ENCODE data around the gene HMX2.

Gene HMX2

DNA sequence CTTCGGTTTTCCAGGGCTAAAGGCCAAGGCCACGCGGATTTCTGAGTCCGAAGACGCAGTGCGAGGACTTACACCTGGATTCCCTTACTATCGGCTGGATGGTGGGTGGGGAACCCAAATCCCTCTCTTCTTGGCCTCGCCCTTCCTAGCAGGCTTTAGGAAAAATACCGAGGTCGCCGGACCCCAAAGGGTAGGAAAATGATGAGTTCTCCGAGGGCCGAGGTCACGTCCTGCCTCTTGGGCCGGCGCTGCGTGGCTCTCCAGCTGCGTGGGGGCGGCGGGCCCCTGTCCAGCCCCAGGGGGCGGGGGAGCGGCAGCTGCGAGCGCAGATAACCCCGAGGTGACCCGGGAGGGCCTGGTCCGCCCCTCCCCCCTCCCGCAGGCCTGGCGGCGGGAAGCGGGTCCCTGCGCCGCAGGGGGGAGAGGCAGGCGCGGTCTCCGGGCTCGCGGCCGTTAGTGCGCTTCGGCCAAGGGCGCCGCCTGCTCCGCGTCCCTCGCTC lies 13.0 kb upstream of the HMX2 start:
- Mint-ChIP-seq H3K4me1 (peaks cover 51% of the 10 kb centered on the region), H3K9me3 (no peaks in the 10 kb centered on the region), H3K27me3 (peaks cover 85% of the 10 kb centered on the region), H3K27ac (peak overlapping the region in 1 of 2 donors; percentile 33), H3K4me3 (peak overlapping the region; percentile 71 to 75)
- ATAC-seq, result no peak
- no peak for DNase-seq

DNA sequence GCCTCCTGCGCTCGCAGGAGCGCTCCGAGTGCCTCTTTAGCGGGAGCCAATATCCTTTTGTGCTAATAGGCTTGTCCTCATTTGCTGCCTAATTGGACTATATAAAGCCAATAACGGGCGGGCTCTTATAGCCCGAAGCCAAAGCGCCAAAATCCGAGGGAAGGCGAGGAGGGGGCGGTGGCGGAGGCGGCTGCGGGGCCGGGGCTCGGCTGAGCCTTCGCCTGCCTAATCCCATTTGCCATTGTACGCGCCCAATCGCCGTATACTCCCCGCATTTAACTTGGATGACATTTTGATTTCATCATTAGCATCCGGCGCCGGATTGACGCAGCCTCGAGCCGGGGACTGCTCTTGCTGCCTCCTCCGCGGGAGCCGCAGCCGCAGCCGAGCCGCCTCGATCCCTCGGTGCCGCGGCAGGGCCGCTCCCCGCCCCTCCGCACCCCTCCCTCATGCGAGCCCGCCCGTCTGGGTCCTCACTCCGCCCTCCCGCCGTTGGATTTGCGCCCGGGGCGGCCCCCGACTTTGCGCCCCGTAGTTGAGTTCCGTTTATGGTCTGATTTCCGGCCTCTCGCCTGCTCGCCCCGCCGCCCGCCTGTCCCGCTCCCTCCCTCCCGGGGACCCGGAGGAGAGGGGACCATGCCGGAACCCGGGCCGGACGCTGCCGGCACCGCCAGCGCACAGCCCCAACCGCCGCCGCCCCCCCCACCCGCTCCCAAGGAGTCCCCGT lies 12.4 kb upstream of the HMX2 start, which contains the start of gene HMX3:
TSS of gene HMX3 (plus strand) at position 556 of the 727 bp plus-strand sequence. CDS start at position 637, 81 bp downstream.
- H3K4me3 Mint-ChIP-seq, result peak within 1 kb of the TSS; percentile 80 to 87
- no peaks in the 10 kb centered on the region for H3K9me3 Mint-ChIP-seq
- peak; percentile 62 for ATAC-seq
- H3K27me3 Mint-ChIP-seq, result peaks cover 85% of the 10 kb centered on the region
- H3K4me1 Mint-ChIP-seq, result peaks cover 57% of the 10 kb centered on the region
- peak within 1 kb of the TSS; percentile 42 to 52 for H3K27ac Mint-ChIP-seq
- peak; percentile 60 to 63 for DNase-seq

DNA sequence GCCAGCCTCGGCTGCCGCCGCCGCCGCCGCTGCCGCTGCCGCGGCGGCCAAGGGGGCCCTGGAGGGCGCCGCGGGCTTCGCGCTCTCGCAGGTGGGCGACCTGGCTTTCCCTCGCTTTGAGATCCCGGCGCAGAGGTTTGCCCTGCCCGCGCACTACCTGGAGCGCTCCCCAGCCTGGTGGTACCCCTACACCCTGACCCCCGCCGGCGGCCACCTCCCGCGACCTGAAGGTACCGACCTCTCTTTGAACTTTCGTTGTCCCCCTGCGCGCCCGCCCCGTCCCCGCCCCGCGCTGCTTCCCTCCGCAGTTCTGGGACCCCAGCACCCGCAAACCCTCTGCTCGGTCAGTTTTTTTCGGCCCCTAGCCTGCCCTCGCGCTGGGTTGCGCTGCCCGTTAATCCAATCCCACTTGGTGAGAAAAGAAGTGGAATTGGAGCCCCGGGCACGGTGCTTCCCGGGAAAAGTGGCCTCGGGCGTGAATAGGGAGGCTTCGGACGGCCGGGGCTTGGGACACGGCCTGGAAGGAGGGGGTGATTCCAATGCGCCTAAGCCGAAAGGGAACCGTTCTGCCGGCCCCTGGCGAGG lies 11.6 kb upstream of the HMX2 start:
- peaks cover 59% of the 10 kb centered on the region for H3K4me1 Mint-ChIP-seq
- peak overlapping the region; percentile 80 to 87 for H3K4me3 Mint-ChIP-seq
- peak; percentile 10 for ATAC-seq
- no peaks in the 10 kb centered on the region for H3K9me3 Mint-ChIP-seq
- H3K27me3 Mint-ChIP-seq, result peaks cover 85% of the 10 kb centered on the region
- H3K27ac Mint-ChIP-seq, result no peak overlapping the region
- DNase-seq, result peak; percentile 19 to 24

DNA sequence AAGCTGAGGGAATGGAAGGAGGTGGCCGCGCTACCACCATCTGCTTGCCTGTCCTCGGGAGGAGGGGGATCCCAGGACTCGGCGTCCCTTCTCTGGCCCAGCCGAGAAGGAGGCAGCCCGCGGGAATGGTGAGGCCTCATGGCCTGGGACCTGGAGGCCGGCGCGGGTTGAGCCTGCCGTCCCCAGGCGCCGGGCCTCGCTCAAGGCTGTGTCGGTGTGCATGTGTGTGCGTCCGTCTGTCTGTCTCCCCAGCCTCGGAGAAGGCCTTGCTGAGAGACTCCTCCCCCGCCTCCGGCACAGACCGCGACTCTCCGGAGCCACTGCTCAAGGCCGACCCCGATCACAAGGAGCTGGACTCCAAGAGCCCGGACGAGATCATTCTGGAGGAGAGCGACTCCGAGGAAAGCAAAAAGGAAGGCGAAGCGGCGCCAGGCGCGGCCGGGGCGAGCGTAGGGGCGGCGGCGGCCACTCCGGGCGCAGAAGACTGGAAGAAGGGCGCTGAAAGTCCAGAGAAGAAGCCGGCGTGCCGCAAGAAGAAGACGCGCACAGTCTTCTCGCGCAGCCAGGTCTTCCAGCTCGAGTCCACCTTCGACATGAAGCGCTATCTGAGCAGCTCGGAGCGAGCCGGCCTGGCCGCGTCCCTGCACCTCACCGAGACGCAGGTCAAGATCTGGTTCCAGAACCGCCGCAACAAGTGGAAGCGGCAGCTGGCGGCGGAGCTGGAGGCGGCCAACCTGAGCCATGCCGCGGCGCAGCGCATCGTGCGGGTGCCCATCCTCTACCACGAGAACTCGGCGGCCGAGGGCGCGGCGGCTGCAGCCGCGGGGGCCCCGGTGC lies 10.9 kb upstream of the HMX2 start:
- no peak overlapping the region for H3K27ac Mint-ChIP-seq
- ATAC-seq, result peak; percentile 50
- peak; percentile 51 to 52 for DNase-seq
- peak overlapping the region; percentile 80 to 87 for H3K4me3 Mint-ChIP-seq
- H3K9me3 Mint-ChIP-seq, result no peaks in the 10 kb centered on the region
- H3K4me1 Mint-ChIP-seq, result peaks cover 67% of the 10 kb centered on the region
- peaks cover 85% of the 10 kb centered on the region for H3K27me3 Mint-ChIP-seq

DNA sequence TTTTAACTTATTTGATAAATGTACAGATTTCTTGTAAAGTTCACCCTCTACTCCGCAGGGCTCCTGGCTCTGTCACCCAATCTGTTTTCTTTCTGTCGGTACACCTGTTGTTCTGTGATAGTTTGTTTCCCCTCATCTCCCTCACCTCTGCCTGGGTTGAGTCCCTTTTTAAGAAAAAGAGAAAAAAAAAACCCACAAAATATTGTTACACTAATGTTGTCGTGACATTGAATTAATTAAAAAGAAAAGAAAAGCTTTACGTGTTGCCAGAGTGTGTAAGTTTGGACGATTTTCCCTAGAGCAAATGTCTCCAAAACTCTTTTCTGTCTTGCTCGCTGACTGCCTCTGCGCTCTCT lies 8.8 kb upstream of the HMX2 start:
- Mint-ChIP-seq H3K27ac (no peak overlapping the region), H3K4me1 (peaks cover 71% of the 10 kb centered on the region), H3K4me3 (peak overlapping the region; percentile 42 to 78), H3K27me3 (peaks cover 85% of the 10 kb centered on the region), H3K9me3 (no peaks in the 10 kb centered on the region)
- DNase-seq, result no peak
- no peak for ATAC-seq

DNA sequence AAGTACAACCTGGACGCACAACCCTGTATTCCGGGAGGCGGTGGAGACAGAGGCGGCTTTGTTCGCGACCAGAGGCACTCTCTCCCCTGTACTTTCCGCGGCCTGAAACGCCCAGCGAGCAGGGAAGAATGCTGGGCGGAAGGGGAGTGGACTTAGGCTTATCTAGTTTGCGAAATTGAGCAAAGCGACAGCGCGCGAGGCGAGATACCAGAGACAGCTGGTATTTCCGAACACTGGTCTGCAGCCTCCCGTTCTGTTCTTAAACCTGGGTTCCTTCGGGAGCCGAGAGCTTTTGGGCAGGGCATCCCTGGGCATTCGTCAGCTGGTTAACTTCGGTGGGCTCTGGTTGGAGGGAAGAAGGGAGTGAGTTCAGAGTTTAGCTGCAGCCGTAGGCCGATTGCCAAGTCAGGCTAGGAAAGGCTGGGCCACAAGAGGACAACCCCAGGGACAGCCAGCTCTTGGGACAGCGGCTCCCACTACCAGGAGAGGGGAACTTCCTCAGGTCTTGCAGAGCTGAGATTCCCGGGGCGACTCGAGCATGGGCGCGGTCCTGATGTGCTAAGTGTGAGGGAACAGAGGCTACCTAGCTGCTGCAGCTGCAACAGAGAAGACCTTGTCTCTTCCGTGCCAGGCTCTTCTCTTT lies 8.3 kb upstream of the HMX2 start:
- peak overlapping the region; percentile 42 to 78 for H3K4me3 Mint-ChIP-seq
- peaks cover 85% of the 10 kb centered on the region for H3K27me3 Mint-ChIP-seq
- H3K27ac Mint-ChIP-seq, result peak overlapping the region in 1 of 2 donors; percentile 37

DNA sequence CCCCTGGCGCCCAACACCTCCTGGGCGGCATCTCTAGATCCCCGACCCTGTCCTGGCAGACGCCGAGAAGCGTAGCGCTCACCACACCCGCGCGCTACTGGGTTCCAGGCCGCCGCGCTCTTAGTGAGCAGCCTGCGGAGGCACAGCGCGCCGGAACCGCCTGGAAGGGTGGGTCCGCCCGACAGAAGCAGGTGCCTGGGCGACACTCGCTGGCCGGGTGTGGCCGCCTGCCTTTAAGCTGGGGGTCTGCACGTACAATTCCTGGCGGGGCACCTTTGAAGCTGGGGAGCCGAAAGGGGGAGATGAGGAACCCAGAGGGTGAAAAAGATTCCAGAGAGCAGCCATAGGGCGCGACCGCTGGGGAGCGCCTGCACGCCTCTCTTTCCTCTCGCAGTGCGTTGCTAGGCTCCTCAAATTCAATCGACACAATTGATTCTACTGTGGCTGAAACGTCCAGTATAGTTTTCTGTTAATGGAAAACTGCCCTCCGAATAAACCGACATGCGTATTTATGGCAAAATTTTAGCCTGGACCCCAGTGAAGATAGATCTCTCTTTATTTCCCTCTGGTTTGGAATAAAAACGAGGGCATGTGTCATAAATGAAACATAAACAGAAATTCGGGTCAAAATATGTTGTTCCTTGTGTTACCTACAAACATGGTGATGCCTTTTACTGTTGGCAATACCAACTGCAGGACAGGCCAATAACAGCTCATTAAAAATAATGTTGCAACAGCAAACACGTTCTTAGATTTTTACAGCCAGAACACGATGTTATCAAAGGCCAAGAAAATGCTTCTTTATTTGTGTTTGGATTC lies 7.6 kb upstream of the HMX2 start:
- DNase-seq (peak; percentile 28 to 30), ATAC-seq (no peak)
- Mint-ChIP-seq H3K27me3 (peaks cover 89% of the 10 kb centered on the region), H3K27ac (no peak overlapping the region), H3K4me3 (peak overlapping the region; percentile 57 to 78), H3K4me1 (peaks cover 77% of the 10 kb centered on the region), H3K9me3 (no peaks in the 10 kb centered on the region)

More for the DNA sequence above, 8.3 kb upstream of the HMX2 start:
- no peaks in the 10 kb centered on the region for H3K9me3 Mint-ChIP-seq
- DNase-seq (no peak), ATAC-seq (no peak)
- peaks cover 71% of the 10 kb centered on the region for H3K4me1 Mint-ChIP-seq

DNA sequence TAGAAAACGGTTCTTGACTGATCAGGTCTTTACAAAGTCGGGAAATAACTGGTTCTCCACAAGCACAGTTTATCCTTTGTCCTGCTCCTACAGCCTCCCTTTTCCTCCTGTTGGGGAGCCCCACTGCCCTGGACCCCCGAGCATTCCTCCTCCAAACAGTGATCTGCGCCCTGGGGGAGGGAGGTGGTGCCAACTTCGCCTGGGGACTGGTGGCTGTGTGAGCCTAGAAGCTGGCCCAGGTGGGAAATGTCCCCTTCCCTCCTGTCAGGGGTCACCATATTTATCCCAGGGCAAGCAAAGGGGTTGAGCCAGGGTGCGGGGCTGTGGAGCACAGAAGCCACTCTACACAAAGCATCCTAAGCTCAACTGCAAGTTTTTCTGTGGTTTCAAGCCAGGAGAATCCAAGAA lies 6.9 kb upstream of the HMX2 start:
- Mint-ChIP-seq H3K27me3 (peaks cover 95% of the 10 kb centered on the region), H3K4me3 (no peak overlapping the region), H3K27ac (no peak overlapping the region), H3K4me1 (peaks cover 83% of the 10 kb centered on the region), H3K9me3 (no peaks in the 10 kb centered on the region)
- ATAC-seq (no peak), DNase-seq (no peak)

DNA sequence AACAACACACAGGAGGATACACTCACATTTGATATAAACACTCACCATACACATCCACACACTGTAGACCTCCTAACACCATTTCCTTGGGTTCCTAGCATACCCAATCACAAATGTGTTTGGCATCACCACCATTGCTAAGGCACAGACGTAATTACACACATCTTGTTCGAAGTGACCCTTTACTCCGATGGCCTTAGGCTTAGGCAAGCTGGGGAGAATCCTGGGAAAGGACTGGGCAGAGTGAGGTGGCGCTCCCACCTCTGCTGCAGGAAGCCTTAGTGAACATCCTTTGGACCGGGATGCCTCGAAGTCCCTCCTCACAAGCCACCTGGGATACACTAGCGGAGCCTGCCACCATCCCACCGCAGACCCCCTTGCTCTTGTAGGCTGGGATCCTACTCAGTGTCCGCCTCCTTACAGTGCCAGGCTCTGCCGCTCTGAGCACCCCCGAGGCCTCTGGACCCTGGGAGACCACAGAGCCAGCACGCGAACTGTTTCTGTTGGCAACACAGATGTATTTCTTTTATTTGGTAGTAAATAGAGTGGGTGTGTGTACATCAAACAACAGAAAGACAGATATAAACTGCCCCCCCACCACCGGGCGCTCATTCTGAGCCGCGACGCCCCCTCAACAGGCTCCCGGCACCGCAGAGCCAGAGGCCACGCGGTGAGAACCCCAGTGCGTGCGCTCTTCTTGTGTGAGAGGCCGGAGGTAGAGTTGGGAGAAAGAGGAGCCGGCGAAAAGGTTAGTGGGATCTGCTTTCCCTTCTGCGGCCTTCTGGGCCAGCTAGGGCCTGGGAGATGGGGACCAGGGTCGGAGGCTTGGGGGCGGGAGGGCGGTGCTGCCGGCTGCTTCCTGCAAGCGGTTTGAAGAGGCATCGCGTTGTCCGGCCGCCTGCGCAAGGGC lies 5.9 kb upstream of the HMX2 start:
- ATAC-seq (no peak), DNase-seq (no peak)
- Mint-ChIP-seq H3K9me3 (no peaks in the 10 kb centered on the region), H3K27ac (no peak overlapping the region), H3K4me1 (peaks cover 84% of the 10 kb centered on the region), H3K27me3 (peaks cover 97% of the 10 kb centered on the region), H3K4me3 (peak overlapping the region in 1 of 2 donors; percentile 73)

DNA sequence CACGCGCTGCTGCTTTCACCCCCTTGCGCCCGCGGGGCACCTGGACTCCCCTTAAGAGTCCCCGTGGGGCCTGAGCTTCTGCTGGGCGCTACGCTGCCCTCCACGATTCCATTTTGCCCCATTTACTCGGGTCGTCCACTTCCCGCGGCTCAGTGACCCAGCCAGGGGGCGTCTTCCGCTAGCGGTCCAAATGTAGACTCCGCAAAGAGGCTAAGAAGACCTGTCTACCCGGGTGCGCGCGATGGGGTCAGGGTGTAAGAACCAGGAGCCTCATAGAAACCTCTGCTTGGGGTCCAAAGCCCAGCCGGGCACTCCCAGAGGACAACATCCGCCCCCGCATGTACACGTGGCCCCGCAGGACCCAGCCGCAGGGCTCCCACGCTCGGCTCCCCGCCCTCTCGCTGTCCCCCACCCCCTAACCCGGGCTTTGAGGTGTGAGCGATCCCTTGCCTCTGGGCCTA lies 5.2 kb upstream of the HMX2 start:
- ATAC-seq, result no peak
- Mint-ChIP-seq H3K4me3 (peak overlapping the region; percentile 39 to 73), H3K27me3 (peaks cover 99% of the 10 kb centered on the region), H3K27ac (no peak overlapping the region), H3K9me3 (no peaks in the 10 kb centered on the region), H3K4me1 (peaks cover 86% of the 10 kb centered on the region)
- DNase-seq, result no peak

DNA sequence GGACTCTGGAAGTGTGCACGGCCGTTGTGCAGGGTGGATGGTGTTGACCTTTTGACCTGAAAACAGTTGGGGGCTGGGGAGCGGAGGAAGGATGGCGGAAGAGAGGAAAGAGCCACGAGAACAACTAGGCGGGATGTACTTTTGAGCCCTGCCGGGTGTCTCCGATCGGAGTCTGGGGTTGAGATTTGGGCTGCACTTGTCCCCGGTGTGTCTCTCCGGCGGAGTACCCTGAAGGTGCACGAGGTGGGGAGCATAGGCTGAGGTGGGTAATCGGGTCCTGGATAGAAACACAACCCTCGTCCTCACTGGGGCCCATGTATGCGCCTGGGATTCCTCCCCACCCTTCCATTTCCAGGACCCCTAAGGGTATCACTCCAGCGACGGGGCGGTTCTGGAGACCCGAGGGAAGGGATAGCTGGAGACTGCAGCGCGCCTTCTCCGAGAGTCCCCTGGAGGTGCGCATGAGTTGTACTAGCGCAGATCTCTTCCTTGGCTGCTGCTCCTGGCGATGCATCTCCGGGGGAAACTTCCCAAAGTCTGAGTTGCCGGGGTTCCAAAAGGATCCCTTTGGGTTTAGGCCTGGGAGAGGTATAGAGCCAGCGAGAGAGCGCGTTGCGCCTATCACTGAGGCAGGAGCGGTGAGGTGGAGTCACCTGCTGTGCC lies 4.6 kb upstream of the HMX2 start:
- peaks cover 94% of the 10 kb centered on the region for H3K27me3 Mint-ChIP-seq
- peaks cover 82% of the 10 kb centered on the region for H3K4me1 Mint-ChIP-seq
- no peaks in the 10 kb centered on the region for H3K9me3 Mint-ChIP-seq
- no peak overlapping the region for H3K27ac Mint-ChIP-seq
- ATAC-seq (no peak), DNase-seq (no peak)
- H3K4me3 Mint-ChIP-seq, result peak overlapping the region; percentile 36 to 73

DNA sequence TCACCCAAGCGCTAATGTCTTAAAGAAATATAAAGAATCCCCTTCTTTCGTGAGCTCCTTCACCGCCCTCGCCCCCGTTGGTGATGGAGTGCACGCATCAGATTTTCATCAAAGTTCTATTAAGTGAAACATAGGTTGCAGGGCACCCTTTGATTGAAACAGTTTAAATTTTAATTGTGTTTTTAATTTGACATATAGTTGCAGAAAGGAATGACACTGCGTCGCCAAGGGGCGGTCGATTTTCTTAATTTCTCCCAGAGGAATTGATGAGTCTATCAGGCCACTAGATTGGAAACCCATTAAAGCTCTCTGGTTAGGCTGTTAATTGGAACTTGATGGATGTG lies 4.1 kb upstream of the HMX2 start:
- no peak for ATAC-seq
- Mint-ChIP-seq H3K9me3 (no peaks in the 10 kb centered on the region), H3K4me1 (peaks cover 82% of the 10 kb centered on the region), H3K27me3 (peaks cover 92% of the 10 kb centered on the region), H3K4me3 (peak overlapping the region in 1 of 2 donors; percentile 19), H3K27ac (no peak overlapping the region)
- DNase-seq, result no peak
